ENCODE measurements around the gene MIDN. TPM values are rescaled to one million over a fixed set of nuclear protein-coding genes. Genes with fewer than 3 reads are reported as not detected.

Gene MIDN
- total and polyA plus RNA-seq, 5 donors from 2014 or later, result 1.4 to 126 (median 2.1) TPM

DNA sequence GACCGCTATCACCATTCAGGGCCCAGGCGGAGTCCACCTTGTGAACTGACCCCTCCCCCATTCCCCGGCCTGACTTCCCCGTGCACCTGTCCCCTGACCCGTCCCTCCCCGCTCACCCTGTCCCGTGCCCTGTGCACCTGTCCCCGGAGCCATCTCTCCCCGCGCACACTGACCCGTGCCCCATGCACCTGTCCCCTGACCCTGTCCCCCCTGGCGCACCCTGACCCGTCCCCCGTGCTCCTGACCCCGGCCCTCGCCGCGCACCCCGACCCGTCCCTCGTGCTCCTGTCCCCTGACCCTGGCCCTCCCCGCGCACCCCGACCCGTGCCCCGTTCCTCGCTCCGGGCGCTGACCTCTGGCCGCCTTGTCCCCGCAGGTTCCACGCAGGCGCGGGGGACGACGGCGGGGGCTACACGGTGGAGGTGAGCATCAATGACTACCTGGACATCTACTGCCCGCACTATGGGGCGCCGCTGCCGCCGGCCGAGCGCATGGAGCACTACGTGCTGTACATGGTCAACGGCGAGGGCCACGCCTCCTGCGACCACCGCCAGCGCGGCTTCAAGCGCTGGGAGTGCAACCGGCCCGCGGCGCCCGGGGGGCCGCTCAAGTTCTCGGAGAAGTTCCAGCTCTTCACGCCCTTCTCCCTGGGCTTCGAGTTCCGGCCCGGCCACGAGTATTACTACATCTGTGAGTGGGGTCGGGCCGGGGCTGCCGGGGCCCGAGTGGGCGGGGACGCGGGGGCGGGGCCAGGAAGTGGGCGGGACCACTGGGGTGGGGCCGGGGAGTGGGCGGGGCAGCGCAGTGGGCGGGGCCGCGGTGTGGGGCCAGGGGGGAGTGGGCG, 47.0 kb downstream of the MIDN start:
- Histone ChIP-seq H3K27ac (ENCODE audit: insufficient read depth, low read length, poor library complexity, severe bottlenecking) (no peak overlapping the region), H3K4me1 (ENCODE audit: control insufficient read depth, insufficient read depth, low read length, poor library complexity, severe bottlenecking) (peaks cover 11% of the 10 kb centered on the region), H3K36me3 (ENCODE audit: control insufficient read depth, insufficient read depth, low read length) (no peaks in the 10 kb centered on the region), H3K4me3 (ENCODE audit: low read depth, low read length) (no peak overlapping the region), H3K27me3 (ENCODE audit: control insufficient read depth, insufficient read depth, low read length) (no peaks in the 10 kb centered on the region), H3K9me3 (ENCODE audit: control insufficient read depth in 2 of 2, low read length in 2 of 2) (no peaks in the 10 kb centered on the region)
- ATAC-seq (ENCODE audit: low read depth in 2 of 2) (peak; percentile 39 to 54), DNase-seq (peak in 1 of 3 donors; percentile 41)
- H3K27ac Mint-ChIP-seq, result no peak overlapping the region
- peak overlapping the region in 1 of 4 donors; percentile 60 for H3K4me3 Mint-ChIP-seq
- H3K9me3 Mint-ChIP-seq, result peaks cover 0 to 2% (median 0%) of the 10 kb centered on the region in 7 donors
- H3K36me3 Mint-ChIP-seq, result no peaks in the 10 kb centered on the region
- peaks cover 10% of the 10 kb centered on the region for H3K27me3 Mint-ChIP-seq
- peaks cover 0 to 6% (median 0%) of the 10 kb centered on the region in 4 donors for H3K4me1 Mint-ChIP-seq

DNA sequence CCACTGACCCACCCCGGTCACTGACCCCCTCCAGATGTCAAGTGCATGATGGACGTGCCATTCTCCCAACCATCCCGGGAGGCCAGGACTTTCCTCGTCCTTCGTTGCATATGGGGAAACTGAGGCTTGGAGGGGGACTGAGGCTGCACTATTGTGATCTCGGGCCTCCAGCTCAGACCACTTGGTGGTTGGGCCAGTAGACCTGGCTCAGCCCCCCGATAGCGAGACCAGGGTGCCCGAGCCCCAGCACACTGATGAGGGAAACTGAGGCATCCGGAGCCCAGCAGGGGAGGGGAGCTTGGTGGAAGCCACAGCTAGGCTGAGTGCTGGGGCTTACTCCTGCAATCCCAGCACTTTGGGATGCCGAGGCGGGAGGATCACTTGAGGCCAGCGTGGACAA, 47.7 kb downstream of the MIDN start:
- H3K9me3 Mint-ChIP-seq, result peaks cover 0 to 2% (median 0%) of the 10 kb centered on the region in 7 donors
- H3K27me3 ChIP-seq (ENCODE audit: control insufficient read depth, insufficient read depth, low read length), result no peaks in the 10 kb centered on the region
- DNase-seq, result no peak

DNA sequence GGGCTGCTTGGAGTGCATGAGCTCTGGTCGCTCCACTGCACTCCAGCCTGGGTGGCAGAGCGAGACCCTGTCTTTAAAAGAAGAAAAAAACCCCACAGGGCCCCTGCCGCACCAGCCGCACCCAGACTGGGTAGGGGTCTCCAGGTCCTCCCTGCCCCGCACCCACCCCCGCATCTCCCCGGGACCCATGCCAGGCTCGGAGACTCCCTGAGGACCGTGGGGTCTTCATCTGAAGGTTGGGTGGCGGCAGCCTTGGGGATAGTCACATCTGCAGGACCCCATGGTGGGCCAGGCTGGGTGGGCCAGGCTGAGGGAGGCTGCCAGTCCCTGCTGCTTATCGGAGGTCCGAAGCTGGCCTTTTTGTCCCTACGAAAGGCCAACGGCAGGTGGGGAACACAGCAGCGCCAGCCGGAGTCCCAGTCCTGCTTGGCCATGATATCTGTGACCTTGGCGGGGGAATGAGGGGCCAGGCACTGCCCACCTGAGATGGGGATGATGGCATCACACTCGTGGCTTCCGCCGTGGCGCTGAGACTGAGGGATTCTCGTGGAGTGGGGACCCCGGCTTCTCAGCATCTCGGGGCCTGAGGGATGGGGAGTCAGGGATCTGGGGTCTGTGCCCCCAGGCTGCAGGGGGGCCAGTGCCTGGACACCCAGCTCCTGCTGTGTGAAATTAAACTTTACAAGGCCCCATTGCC, 48.3 kb downstream of the MIDN start:
- H3K9me3 Mint-ChIP-seq, result peaks cover 0 to 2% (median 0%) of the 10 kb centered on the region in 7 donors
- H3K36me3 Mint-ChIP-seq, result no peaks in the 10 kb centered on the region

More for the DNA sequence above, 47.7 kb downstream of the MIDN start:
- no peak overlapping the region for H3K4me3 Mint-ChIP-seq
- no peak overlapping the region for H3K27ac Mint-ChIP-seq
- H3K4me1 ChIP-seq (ENCODE audit: control insufficient read depth, insufficient read depth, low read length, poor library complexity, severe bottlenecking), result peaks cover 11% of the 10 kb centered on the region
- peaks cover 0 to 6% (median 0%) of the 10 kb centered on the region in 4 donors for H3K4me1 Mint-ChIP-seq
- H3K27ac ChIP-seq (ENCODE audit: insufficient read depth, low read length, poor library complexity, severe bottlenecking), result no peak overlapping the region
- H3K36me3 Mint-ChIP-seq, result no peaks in the 10 kb centered on the region
- peaks cover 10% of the 10 kb centered on the region for H3K27me3 Mint-ChIP-seq
- no peaks in the 10 kb centered on the region for H3K36me3 ChIP-seq (ENCODE audit: control insufficient read depth, insufficient read depth, low read length)
- H3K4me3 ChIP-seq (ENCODE audit: low read depth, low read length), result no peak overlapping the region
- ATAC-seq (ENCODE audit: low read depth in 2 of 2), result no peak
- no peaks in the 10 kb centered on the region for H3K9me3 ChIP-seq (ENCODE audit: control insufficient read depth in 2 of 2, low read length in 2 of 2)

DNA sequence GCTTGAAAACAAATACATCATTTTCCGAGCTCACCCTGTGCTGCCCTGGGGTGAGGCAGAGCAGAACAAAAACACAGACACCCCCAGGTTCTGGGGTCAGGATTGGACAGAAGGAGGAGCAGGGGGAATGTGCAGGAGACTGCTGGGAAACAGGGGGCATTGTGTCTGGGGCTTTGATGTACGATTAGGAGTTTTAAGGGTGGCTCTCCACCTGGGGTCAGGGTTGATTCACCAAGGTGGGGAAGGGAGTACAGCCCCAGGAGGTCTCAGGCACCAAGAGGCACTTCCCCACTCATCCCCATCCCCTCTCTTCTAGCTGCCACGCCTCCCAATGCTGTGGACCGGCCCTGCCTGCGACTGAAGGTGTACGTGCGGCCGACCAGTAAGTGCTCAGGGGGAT, 49.9 kb downstream of the MIDN start:
- H3K27ac Mint-ChIP-seq, result no peak overlapping the region
- H3K4me3 ChIP-seq (ENCODE audit: low read depth, low read length), result no peak overlapping the region
- H3K4me1 Mint-ChIP-seq, result peaks cover 0 to 6% (median 0%) of the 10 kb centered on the region in 4 donors
- H3K27me3 ChIP-seq (ENCODE audit: control insufficient read depth, insufficient read depth, low read length), result no peaks in the 10 kb centered on the region
- H3K4me1 ChIP-seq (ENCODE audit: control insufficient read depth, insufficient read depth, low read length, poor library complexity, severe bottlenecking), result peaks cover 11% of the 10 kb centered on the region
- H3K9me3 Mint-ChIP-seq, result peaks cover 0 to 2% (median 0%) of the 10 kb centered on the region in 7 donors
- H3K36me3 Mint-ChIP-seq, result no peaks in the 10 kb centered on the region
- no peak overlapping the region for H3K4me3 Mint-ChIP-seq
- ATAC-seq (ENCODE audit: low read depth in 2 of 2) (no peak), DNase-seq (no peak)
- no peak overlapping the region for H3K27ac ChIP-seq (ENCODE audit: insufficient read depth, low read length, poor library complexity, severe bottlenecking)
- H3K27me3 Mint-ChIP-seq, result no peaks in the 10 kb centered on the region
- no peaks in the 10 kb centered on the region for H3K36me3 ChIP-seq (ENCODE audit: control insufficient read depth, insufficient read depth, low read length)
- no peaks in the 10 kb centered on the region for H3K9me3 ChIP-seq (ENCODE audit: control insufficient read depth in 2 of 2, low read length in 2 of 2)

More for the DNA sequence above, 48.3 kb downstream of the MIDN start:
- Histone ChIP-seq H3K4me1 (ENCODE audit: control insufficient read depth, insufficient read depth, low read length, poor library complexity, severe bottlenecking) (peaks cover 11% of the 10 kb centered on the region), H3K27ac (ENCODE audit: insufficient read depth, low read length, poor library complexity, severe bottlenecking) (no peak overlapping the region), H3K4me3 (ENCODE audit: low read depth, low read length) (no peak overlapping the region), H3K27me3 (ENCODE audit: control insufficient read depth, insufficient read depth, low read length) (no peaks in the 10 kb centered on the region), H3K9me3 (ENCODE audit: control insufficient read depth in 2 of 2, low read length in 2 of 2) (no peaks in the 10 kb centered on the region), H3K36me3 (ENCODE audit: control insufficient read depth, insufficient read depth, low read length) (no peaks in the 10 kb centered on the region)
- H3K27ac Mint-ChIP-seq, result peak overlapping the region in 1 of 3 donors; percentile 63
- no peak overlapping the region for H3K4me3 Mint-ChIP-seq
- peaks cover 0 to 6% (median 0%) of the 10 kb centered on the region in 4 donors for H3K4me1 Mint-ChIP-seq
- ATAC-seq (ENCODE audit: low read depth in 2 of 2), result no peak
- H3K27me3 Mint-ChIP-seq, result peaks cover 10% of the 10 kb centered on the region
- DNase-seq, result no peak

DNA sequence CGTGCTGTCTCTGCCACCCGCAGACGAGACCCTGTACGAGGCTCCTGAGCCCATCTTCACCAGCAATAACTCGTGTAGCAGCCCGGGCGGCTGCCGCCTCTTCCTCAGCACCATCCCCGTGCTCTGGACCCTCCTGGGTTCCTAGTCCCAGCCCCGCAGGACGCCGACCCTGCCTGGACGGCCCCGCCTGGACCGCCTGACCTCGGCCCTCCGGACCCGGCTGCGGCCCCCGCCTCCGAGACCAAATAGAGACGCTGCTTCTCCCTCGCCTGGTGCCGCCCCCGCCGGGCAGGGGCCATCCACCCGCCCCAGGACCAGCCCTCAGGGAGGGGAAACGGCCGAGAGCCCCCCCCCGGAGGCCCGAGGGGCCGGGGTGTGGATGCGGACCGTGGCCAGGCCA, 51.4 kb downstream of the MIDN start:
- H3K36me3 Mint-ChIP-seq, result no peaks in the 10 kb centered on the region
- H3K27ac ChIP-seq (ENCODE audit: insufficient read depth, low read length, poor library complexity, severe bottlenecking), result no peak overlapping the region
- no peaks in the 10 kb centered on the region for H3K9me3 ChIP-seq (ENCODE audit: control insufficient read depth in 2 of 2, low read length in 2 of 2)
- no peak overlapping the region for H3K4me3 ChIP-seq (ENCODE audit: low read depth, low read length)
- no peaks in the 10 kb centered on the region for H3K27me3 ChIP-seq (ENCODE audit: control insufficient read depth, insufficient read depth, low read length)
- no peak overlapping the region for H3K27ac Mint-ChIP-seq
- no peaks in the 10 kb centered on the region for H3K27me3 Mint-ChIP-seq
- peaks cover 0 to 2% (median 0%) of the 10 kb centered on the region in 7 donors for H3K9me3 Mint-ChIP-seq
- peaks cover 10% of the 10 kb centered on the region for H3K4me1 ChIP-seq (ENCODE audit: control insufficient read depth, insufficient read depth, low read length, poor library complexity, severe bottlenecking)
- H3K4me1 Mint-ChIP-seq, result peaks cover 0 to 3% (median 0%) of the 10 kb centered on the region in 4 donors
- ATAC-seq (ENCODE audit: low read depth in 2 of 2), result no peak
- no peak for DNase-seq
- H3K4me3 Mint-ChIP-seq, result no peak overlapping the region
- no peaks in the 10 kb centered on the region for H3K36me3 ChIP-seq (ENCODE audit: control insufficient read depth, insufficient read depth, low read length)

DNA sequence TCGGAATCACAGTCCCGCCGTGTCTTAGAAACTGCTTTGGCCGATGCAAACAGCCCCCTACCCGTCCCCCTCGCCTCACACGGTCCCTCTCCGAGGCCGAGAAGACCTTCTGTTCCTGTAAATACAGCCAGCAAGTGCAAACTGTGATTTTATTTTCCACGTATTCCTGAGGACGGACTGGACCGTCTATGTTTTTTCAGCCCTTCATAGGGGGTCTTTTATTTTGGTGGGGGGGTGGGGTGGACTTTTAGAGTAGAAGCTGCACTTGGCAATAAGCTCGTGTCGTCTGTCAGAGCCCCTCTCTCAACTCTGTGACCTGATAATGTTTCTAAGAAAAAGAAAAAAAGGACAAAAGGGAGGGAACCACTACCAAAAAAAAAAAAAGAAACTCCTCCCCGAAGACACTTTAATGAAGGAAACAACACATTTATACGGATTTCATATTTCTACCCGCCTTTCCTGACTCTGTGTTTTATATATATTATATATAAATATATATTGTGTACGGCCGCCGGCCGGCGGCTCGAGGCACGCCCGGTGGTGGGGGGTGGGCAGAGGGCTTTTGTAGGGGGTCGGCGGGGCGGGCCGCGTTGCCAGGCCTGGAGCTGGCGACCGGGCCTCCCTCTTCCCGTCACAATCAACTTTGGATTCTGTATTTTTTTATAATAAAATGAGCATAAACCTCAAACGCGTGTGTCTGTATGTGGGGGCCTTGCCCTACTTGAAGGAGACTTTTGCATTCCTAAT, 52.5 kb downstream of the MIDN start:
- Mint-ChIP-seq H3K27ac (no peak overlapping the region), H3K4me1 (no peaks in the 10 kb centered on the region), H3K4me3 (no peak overlapping the region), H3K36me3 (no peaks in the 10 kb centered on the region), H3K9me3 (peaks cover 0 to 2% (median 0%) of the 10 kb centered on the region in 7 donors), H3K27me3 (no peaks in the 10 kb centered on the region)
- no peak overlapping the region for H3K27ac ChIP-seq (ENCODE audit: insufficient read depth, low read length, poor library complexity, severe bottlenecking)
- H3K27me3 ChIP-seq (ENCODE audit: control insufficient read depth, insufficient read depth, low read length), result no peaks in the 10 kb centered on the region
- no peaks in the 10 kb centered on the region for H3K36me3 ChIP-seq (ENCODE audit: control insufficient read depth, insufficient read depth, low read length)
- H3K9me3 ChIP-seq (ENCODE audit: control insufficient read depth in 2 of 2, low read length in 2 of 2), result no peaks in the 10 kb centered on the region
- DNase-seq (no peak), ATAC-seq (ENCODE audit: low read depth in 2 of 2) (no peak)
- H3K4me3 ChIP-seq (ENCODE audit: low read depth, low read length), result no peak overlapping the region
- H3K4me1 ChIP-seq (ENCODE audit: control insufficient read depth, insufficient read depth, low read length, poor library complexity, severe bottlenecking), result no peaks in the 10 kb centered on the region

DNA sequence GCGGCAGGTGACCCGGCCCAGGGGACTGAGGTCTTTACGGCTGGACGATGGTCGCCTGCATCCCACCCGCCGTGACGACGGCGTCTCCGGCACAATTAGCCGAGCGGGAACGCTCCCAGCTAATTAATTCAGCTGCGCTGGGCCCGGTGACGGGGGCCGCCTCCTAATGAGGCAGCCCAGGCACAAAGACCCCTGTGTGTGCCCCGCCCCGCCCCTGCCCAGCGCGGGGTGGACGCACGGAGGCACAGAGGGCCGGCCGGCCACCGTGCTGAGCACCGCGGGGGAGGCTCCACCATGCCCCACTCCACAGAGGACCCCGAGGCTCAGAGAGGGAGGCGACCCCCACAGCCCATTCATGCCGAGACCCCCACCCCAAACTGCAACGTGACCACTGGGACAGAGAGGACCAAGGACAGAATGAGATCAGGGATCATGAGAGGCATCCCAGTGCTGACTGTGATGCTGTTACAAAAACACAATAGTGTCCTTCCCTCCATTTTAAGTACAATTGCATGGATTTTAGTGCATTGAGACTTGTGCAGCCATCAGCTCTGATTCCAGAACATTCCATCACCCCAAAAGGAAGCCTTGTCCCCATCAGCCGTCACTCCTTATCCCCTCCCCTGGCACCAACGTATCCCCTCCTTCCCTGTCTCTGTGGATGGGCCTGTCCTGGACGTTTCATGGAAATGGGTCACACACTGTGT, 54.3 kb downstream of the MIDN start:
- Histone ChIP-seq H3K4me3 (ENCODE audit: low read depth, low read length) (no peak overlapping the region), H3K27me3 (ENCODE audit: control insufficient read depth, insufficient read depth, low read length) (no peaks in the 10 kb centered on the region), H3K27ac (ENCODE audit: insufficient read depth, low read length, poor library complexity, severe bottlenecking) (no peak overlapping the region), H3K36me3 (ENCODE audit: control insufficient read depth, insufficient read depth, low read length) (no peaks in the 10 kb centered on the region), H3K4me1 (ENCODE audit: control insufficient read depth, insufficient read depth, low read length, poor library complexity, severe bottlenecking) (no peaks in the 10 kb centered on the region), H3K9me3 (ENCODE audit: control insufficient read depth in 2 of 2, low read length in 2 of 2) (no peaks in the 10 kb centered on the region)
- Mint-ChIP-seq H3K27me3 (no peaks in the 10 kb centered on the region), H3K4me3 (no peak overlapping the region), H3K4me1 (no peaks in the 10 kb centered on the region), H3K9me3 (no peaks in the 10 kb centered on the region), H3K27ac (no peak overlapping the region), H3K36me3 (no peaks in the 10 kb centered on the region)
- DNase-seq (no peak), ATAC-seq (ENCODE audit: low read depth in 2 of 2) (no peak)
